ENCODE measurements around the gene ADCYAP1R1. TPM values are rescaled to one million over a fixed set of nuclear protein-coding genes. Genes with fewer than 3 reads are reported as not detected.

Gene ADCYAP1R1
- not detected in 2 replicates for total RNA-seq (2014; rRNA removed; shearing (Covaris generic); ENCODE audit: low replicate concordance)

DNA sequence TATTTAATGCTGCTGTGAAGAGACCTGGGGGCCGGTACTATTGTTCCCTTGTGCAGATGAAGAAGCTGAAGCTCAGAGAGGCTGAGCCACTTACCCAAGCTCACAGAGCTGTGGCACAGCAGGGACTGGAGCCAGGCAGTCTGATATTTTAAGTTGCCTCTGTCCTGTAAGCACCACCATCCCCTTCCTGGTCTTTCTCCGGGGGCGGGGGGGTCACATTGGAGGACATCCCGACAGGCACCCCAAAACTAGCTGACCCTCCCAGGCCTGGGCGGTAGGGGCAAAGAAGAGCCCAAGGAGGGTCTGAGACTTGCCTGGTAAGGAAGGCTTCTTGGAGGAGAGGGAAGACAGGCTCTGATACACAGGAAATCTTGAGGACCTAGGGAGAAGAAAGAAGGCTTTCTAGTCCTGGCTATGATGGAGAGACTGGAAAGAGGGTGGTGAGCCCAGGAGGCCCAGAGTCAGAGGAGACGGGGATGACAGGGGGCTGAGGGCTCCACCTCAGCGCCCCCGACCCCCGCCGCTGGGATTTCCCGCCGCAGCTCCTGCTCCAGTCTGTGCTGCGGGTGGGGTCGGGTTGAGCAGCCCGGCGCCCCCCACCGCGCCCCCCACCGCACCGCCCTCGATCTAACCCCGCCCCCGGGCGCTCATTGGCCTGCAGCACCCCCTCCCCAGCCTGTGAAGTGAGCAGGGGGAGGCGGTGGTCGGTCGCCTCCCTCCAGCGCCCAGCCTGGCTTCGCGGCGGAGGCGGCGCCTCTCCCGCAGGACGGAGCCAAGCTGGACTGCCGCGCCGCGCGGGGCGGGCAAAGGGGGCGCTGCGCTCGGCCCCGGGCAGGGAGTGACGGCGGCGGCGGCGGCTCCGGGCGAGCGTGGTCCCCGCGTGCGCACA, at the start of gene ADCYAP1R1:
TSS of gene ADCYAP1R1 (plus strand) at position 711 of the 889 bp plus-strand sequence. CDS start 10,957 bp downstream, outside the sequence.
- Histone ChIP-seq H3K4me3 (no peak within 1 kb of the TSS), H3K9me3 (no peaks in the 10 kb centered on the region), H3K27me3 (peaks cover 18% of the 10 kb centered on the region), H3K36me3 (no peaks in the 10 kb centered on the region)
- no peak for DNase-seq

- Histone ChIP-seq H3K4me3 (no peak overlapping the region), H3K36me3 (no peaks in the 10 kb centered on the region), H3K27me3 (no peaks in the 10 kb centered on the region), H3K9me3 (no peaks in the 10 kb centered on the region)
- no peak for DNase-seq
Measured at GRCh38 chr7:31003097-31003496, 49.0 kb upstream of the ADCYAP1R1 start.

DNA sequence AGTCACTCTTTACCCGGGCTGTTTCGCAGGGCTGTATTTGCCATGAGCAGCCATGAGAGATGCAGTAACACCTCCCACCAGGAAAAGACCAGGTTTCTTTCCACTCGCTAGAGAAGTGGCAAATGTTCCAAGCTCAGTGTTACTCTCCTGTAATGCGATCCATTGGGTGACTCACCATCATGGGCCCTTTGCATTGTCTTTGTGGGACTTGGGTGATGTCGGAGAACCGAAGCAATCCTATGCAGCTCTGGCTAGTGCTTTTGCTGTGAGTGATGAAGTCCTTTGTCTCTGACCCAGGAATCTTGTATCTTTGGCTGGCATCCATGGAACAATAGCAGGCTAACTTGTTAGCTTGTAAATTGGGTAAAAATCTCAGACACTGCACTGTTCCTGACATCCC, 48.4 kb upstream of the ADCYAP1R1 start:
- no peaks in the 10 kb centered on the region for H3K9me3 ChIP-seq
- no peak for DNase-seq
- no peak overlapping the region for H3K4me3 ChIP-seq
- no peaks in the 10 kb centered on the region for H3K36me3 ChIP-seq
- 0 out of 2 replicates have a peak, but pooled peaks cover under 1% of the 10 kb centered on the region for H3K27me3 ChIP-seq

GRCh38 chr7:31004393-31004792, 47.7 kb upstream of the ADCYAP1R1 start:
- Histone ChIP-seq H3K9me3 (no peaks in the 10 kb centered on the region), H3K36me3 (no peaks in the 10 kb centered on the region), H3K27me3 (0 out of 2 replicates have a peak, but pooled peaks cover 4% of the 10 kb centered on the region), H3K4me3 (no peak overlapping the region)
- DNase-seq: no peak

- no peak overlapping the region for H3K4me3 ChIP-seq
- no peak for DNase-seq
- no peaks in the 10 kb centered on the region for H3K9me3 ChIP-seq
- no peaks in the 10 kb centered on the region for H3K36me3 ChIP-seq
- H3K27me3 ChIP-seq: 0 out of 2 replicates have a peak, but pooled peaks cover 4% of the 10 kb centered on the region
Measured at GRCh38 chr7:31006857-31007256, 45.3 kb upstream of the ADCYAP1R1 start.

DNA sequence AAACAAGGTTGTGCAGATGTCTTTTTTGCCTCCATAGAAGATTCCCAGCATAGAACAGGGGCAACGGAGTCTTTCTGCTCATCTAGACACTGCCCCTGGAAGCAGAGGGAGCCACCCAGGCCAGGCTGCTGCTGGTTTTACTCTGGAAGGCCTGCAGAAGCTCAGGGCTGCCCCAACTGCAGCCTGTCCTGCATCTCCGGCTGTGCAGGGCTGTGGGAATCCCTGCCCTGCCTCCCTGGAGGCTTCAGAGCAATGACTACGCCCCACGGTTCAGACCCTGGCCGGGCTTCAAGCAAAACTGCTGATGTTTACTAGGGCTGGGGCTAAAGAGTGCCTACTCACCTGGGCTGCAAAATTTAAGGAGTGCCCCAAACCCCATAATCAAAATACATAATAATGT, 44.5 kb upstream of the ADCYAP1R1 start:
- Histone ChIP-seq H3K4me3 (no peak overlapping the region), H3K27me3 (0 out of 2 replicates have a peak, but pooled peaks cover 4% of the 10 kb centered on the region), H3K9me3 (no peaks in the 10 kb centered on the region), H3K36me3 (no peaks in the 10 kb centered on the region)
- DNase-seq: no peak

DNA sequence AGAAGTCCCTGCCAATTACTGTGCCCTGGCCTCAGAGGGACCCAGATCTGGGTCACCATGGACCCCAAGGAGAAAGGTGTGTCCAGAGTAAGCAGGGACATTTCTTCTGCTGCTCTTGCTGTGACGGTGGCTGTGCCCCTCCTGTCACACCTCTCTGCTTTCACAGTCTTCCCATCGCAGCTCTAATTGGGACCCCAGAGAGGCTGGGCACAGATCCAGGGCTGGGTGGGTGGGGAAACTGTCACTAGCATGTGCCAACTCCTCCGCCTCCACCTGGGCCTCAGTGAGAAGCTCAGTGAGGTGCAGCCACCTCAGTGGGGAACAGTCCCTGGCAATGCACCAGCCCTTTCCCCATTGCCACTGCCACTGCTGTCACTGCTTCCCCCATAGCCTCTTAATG, 37.3 kb upstream of the ADCYAP1R1 start:
- Histone ChIP-seq H3K27me3 (no peaks in the 10 kb centered on the region), H3K4me3 (no peak overlapping the region), H3K9me3 (no peaks in the 10 kb centered on the region), H3K36me3 (no peaks in the 10 kb centered on the region)
- no peak for DNase-seq

DNA sequence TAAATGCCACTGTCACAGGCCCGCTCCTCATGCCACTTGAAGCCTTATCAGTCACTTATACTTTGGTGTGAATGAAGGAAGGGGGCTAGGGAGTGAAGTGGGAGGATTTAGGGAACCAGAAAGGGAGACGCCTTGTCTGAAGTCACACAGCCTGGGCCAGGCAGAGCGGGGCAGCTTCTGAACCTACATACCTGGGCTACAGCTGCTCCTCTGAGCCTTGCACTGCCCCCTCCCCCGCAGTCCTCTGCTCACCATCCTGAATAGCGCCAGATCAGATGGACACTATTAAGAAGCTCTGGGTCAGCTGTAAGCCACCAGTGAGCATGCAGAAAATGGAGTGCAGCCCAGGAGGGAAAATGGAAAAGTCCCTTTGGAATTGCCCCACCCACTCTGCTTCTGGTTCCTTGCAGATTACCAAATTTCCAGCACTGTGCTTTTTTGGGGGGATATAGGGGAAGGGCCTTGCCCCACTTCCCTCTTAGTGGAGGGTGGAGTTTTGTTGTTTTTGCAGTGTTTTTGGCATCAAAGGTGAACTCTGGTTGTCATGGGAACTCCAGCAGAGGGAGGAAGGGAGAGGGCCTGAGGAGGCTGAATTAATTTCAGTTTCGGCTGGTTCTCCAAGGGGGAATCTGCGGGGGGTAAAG, 35.0 kb upstream of the ADCYAP1R1 start:
- H3K9me3 ChIP-seq: no peaks in the 10 kb centered on the region
- H3K4me3 ChIP-seq: no peak overlapping the region
- H3K27me3 ChIP-seq: no peaks in the 10 kb centered on the region
- no peak for DNase-seq
- H3K36me3 ChIP-seq: no peaks in the 10 kb centered on the region

- Histone ChIP-seq H3K27me3 (no peaks in the 10 kb centered on the region), H3K4me3 (no peak overlapping the region), H3K9me3 (no peaks in the 10 kb centered on the region), H3K36me3 (no peaks in the 10 kb centered on the region)
- DNase-seq: no peak
Measured at GRCh38 chr7:31017721-31018120, 34.4 kb upstream of the ADCYAP1R1 start.

DNA sequence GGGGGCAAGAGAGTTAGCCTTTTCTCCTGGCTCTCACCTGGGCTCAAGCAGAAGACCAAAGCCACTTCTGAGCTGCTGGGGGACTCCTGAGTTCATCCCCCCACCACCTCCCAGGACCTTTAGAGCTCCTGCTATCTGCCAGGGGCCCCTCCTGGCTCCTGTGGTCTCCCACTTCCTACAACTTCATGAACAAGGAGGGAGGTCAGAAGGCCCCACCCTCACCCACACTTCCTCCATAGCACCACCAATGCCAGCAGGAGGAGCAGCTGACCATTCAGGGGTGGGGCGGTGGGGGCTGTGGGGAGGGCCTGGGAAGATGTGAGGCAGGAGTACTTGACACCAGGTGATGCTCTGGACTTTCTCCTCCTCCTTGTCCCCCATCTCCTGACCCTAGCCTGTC, 32.6 kb upstream of the ADCYAP1R1 start:
- H3K9me3 ChIP-seq: no peaks in the 10 kb centered on the region
- DNase-seq: no peak
- no peaks in the 10 kb centered on the region for H3K36me3 ChIP-seq
- no peaks in the 10 kb centered on the region for H3K27me3 ChIP-seq
- H3K4me3 ChIP-seq: no peak overlapping the region

DNA sequence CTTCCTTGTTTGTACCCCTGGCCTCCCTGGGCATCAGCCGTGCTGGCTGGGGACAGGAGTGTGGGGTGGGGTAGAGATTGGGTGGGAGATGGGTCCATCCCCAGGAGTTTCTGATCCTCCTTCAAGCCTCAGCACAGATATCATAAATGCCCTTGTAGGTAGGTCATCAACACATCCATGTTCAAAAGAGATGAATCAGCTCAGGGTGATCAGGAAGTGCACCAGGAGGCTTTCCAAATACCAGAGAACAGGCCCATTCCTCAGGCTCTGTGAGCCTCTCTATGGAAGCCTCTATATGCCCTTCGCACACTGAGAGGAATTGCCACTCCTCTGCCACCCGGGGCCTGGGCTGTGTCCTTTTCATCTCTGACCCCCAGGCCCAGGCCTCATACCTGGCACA, 31.9 kb upstream of the ADCYAP1R1 start:
- DNase-seq: no peak
- no peaks in the 10 kb centered on the region for H3K9me3 ChIP-seq
- H3K36me3 ChIP-seq: no peaks in the 10 kb centered on the region
- H3K27me3 ChIP-seq: no peaks in the 10 kb centered on the region
- H3K4me3 ChIP-seq: no peak overlapping the region

DNA sequence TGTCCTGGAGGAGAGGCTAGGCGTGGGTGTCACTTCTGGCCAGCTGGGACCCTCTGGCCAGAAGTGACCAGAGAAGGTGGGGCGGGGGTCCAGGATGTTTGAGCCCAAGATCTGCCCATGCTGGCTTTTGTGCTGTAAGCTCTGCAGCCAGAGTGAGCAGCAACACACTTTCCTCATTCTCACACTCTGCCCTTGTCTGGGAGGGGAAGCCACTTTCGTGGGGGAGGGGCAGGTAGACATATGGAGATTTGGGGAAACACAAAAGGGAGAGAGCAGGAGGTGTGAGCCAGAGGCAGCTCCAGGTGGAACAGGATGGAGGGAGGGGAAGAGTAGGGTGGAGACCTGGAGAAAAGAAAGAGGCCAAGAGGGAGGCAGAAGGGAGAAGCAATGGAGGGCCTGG, 31.5 kb upstream of the ADCYAP1R1 start:
- H3K9me3 ChIP-seq: no peaks in the 10 kb centered on the region
- no peaks in the 10 kb centered on the region for H3K27me3 ChIP-seq
- no peak for DNase-seq
- no peak overlapping the region for H3K4me3 ChIP-seq
- no peaks in the 10 kb centered on the region for H3K36me3 ChIP-seq

- Histone ChIP-seq H3K27me3 (no peaks in the 10 kb centered on the region), H3K9me3 (no peaks in the 10 kb centered on the region), H3K4me3 (no peak overlapping the region), H3K36me3 (no peaks in the 10 kb centered on the region)
- no peak for DNase-seq
Measured at GRCh38 chr7:31022117-31022516, 30.0 kb upstream of the ADCYAP1R1 start.

- DNase-seq: no peak
- no peak overlapping the region for H3K4me3 ChIP-seq
- no peaks in the 10 kb centered on the region for H3K27me3 ChIP-seq
- no peaks in the 10 kb centered on the region for H3K36me3 ChIP-seq
- no peaks in the 10 kb centered on the region for H3K9me3 ChIP-seq
Measured at GRCh38 chr7:31022726-31023125, 29.4 kb upstream of the ADCYAP1R1 start.

GRCh38 chr7:31023877-31024276, 28.2 kb upstream of the ADCYAP1R1 start:
- Histone ChIP-seq H3K9me3 (no peaks in the 10 kb centered on the region), H3K4me3 (no peak overlapping the region), H3K36me3 (no peaks in the 10 kb centered on the region), H3K27me3 (no peaks in the 10 kb centered on the region)
- no peak for DNase-seq

DNA sequence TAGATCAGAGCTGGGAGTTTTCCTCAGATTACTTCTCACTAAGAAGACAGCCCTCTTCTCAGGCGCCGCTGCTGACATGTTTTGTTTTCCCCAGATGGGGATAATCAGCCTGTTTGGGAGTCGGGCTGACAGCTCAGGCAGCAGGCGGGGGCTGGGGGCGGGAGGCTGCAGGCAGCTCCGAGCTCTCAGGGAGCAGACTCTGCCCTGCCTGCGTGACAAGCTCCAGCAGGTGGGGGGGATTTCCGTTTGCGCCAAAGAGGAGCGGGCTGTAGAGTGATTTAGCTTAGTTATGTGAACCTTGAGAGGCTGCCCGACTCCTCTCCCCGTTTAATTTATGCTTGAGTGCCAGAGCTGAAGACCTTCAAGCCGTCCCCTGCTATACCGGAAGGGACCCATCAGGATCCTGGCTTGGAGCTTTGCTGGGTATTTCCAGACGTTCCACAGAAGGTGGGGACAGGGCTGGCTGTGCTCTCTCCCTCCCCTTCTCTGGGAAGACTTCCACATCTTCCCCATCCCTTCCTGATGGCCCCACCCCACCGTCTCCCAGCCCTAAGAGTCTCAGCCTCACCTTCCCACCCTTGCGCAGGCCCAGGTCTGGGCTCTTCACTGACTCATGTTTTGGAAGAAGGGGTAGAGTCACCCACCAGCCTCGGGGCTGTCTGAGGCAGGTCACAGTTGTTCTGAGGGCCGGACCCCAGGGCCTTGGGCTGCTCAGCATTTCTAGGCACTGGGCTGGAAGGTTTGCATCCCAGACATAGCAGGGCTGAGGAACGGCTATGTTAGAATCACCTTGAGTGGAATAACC, 24.7 kb upstream of the ADCYAP1R1 start:
- DNase-seq: no peak
- no peaks in the 10 kb centered on the region for H3K9me3 ChIP-seq
- H3K36me3 ChIP-seq: no peaks in the 10 kb centered on the region
- H3K4me3 ChIP-seq: no peak overlapping the region
- no peaks in the 10 kb centered on the region for H3K27me3 ChIP-seq

DNA sequence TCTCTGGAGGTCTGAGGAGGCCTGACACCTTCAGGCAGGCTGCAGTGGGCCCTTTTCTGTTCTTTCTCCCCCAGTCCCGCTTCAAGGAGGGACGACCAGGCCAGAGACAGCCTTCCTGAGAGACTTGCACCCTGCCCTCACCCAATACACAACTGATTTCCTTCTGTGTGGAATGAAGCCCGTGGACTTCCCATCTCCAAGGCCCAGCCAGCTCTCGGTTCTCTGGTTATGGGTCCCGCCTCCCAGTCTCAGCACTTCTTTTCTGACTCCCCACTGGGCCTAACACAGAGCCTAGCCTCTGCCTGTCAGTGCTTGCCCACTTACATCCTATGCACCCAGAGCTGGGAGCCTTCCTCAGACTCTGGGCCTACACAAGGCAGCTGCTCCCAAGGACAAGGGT, 24.1 kb upstream of the ADCYAP1R1 start:
- Histone ChIP-seq H3K27me3 (no peaks in the 10 kb centered on the region), H3K4me3 (no peak overlapping the region), H3K36me3 (no peaks in the 10 kb centered on the region), H3K9me3 (no peaks in the 10 kb centered on the region)
- DNase-seq: no peak
